ENCODE data around the gene TUSC2. TPM values are rescaled to one million over a fixed set of nuclear protein-coding genes. Genes with fewer than 3 reads are reported as not detected.

The TUSC2 gene
- total RNA-seq, 1 experiment from 2014 or later = 33.5 TPM

GRCh38 chr3:50351323-50351697 lies 23.3 kb upstream of the TUSC2 start:
- Histone ChIP-seq H3K27me3 (ENCODE audit: insufficient read depth, low read length) (no peaks in the 10 kb centered on the region), H4K91ac (ENCODE audit: insufficient read length, low read depth, low read length) (no peak overlapping the region), H2AFZ (ENCODE audit: low read length) (no peak overlapping the region), H2BK20ac (ENCODE audit: low read depth, low read length, poor library complexity, severe bottlenecking) (no peak overlapping the region), H3K4ac (ENCODE audit: low read depth, low read length) (no peak overlapping the region), H3T11ph (ENCODE audit: low read length) (no peak overlapping the region), H3K23me2 (ENCODE audit: insufficient read length, low read depth, low read length, poor library complexity, severe bottlenecking) (peaks cover 10% of the 10 kb centered on the region), H2BK5ac (ENCODE audit: insufficient read length, low read length) (no peak overlapping the region), H3K9me3 (ENCODE audit: control insufficient read depth, low read depth, low read length) (no peaks in the 10 kb centered on the region), H3K27ac (ENCODE audit: insufficient read length, low read depth, low read length) (no peak overlapping the region), H4K5ac (ENCODE audit: insufficient read length, low read depth, low read length) (no peak overlapping the region), H2BK12ac (ENCODE audit: insufficient read length, low read depth, low read length) (no peak overlapping the region), H2BK15ac (ENCODE audit: low read depth, low read length) (no peak overlapping the region), H3K23ac (ENCODE audit: insufficient read length, low read depth, low read length) (no peak overlapping the region), H4K20me1 (ENCODE audit: control insufficient read depth, insufficient read depth, insufficient read length) (no peaks in the 10 kb centered on the region), H2AK5ac (ENCODE audit: insufficient read length, low read length) (no peak overlapping the region), H3K79me2 (ENCODE audit: insufficient read depth, low read length) (no peaks in the 10 kb centered on the region), H3K9ac (ENCODE audit: extremely low read depth, insufficient read length, low read length) (no peak overlapping the region), H3K4me2 (ENCODE audit: insufficient read depth, insufficient read length, low read length) (peak overlapping the region; percentile 74), H3K56ac (ENCODE audit: insufficient read length, low read depth, low read length) (no peak overlapping the region), H3K79me1 (ENCODE audit: insufficient read depth, low read depth, low read length, poor library complexity, severe bottlenecking) (no peaks in the 10 kb centered on the region), H3K4me1 (ENCODE audit: insufficient read depth, low read length) (no peaks in the 10 kb centered on the region; the same call in 1 of the 2 replicates), H2BK120ac (ENCODE audit: low read depth, low read length, poor library complexity, severe bottlenecking) (no peak overlapping the region), H3K18ac (ENCODE audit: insufficient read length, low read depth, low read length) (no peak overlapping the region), H4K8ac (replicated peaks; ENCODE audit: insufficient read length, low read depth, low read length) (no peak overlapping the region), H3K14ac (ENCODE audit: insufficient read depth, low read length) (no peak overlapping the region)
- Mint-ChIP-seq H3K4me1 (peaks cover 14 to 16% of the 10 kb centered on the region in 2 experiments), H3K4me3 (peak overlapping the region; percentile 94 to 96), H3K9me3 (no peaks in the 10 kb centered on the region), H3K36me3 (ENCODE audit: insufficient read depth in 1 of 3, low read depth in 3 of 3) (peaks cover 16 to 35% (median 28%) of the 10 kb centered on the region in 3 experiments; a peak in 6 of 7 replicates), H3K27ac (no peak overlapping the region), H3K27me3 (ENCODE audit: low read depth) (peaks cover 6% of the 10 kb centered on the region)
- WGBS (ENCODE audit: extremely low coverage, insufficient read length, low lambda C conversion rate) = no CpG with 5 or more reads among the region's 11 CpGs
- no peak for TF ChIP-seq CTCF (conservative IDR thresholded peaks at IDR 0.05)
- DNase-seq = no peak

All from H9 (cell line).